GM19351 (cell line): ENCODE measurements around the gene FARP1.

Source experiments
- ATAC-seq: cut with Tn5 transposase; IDR thresholded peaks from one replicate; pipeline ENCODE4 v1.9.1; 2021; ENCODE audit warnings: mild to moderate bottlenecking, moderate library complexity; ENCODE audit not compliant: unreplicated experiment

Gene FARP1

GRCh38 chr13:98434060-98434459, 291.2 kb downstream of the FARP1 start:
- no peak for ATAC-seq

- ATAC-seq: no peak
Measured at GRCh38 chr13:98435376-98435775, 292.5 kb downstream of the FARP1 start.

GRCh38 chr13:98436233-98436910, 293.5 kb downstream of the FARP1 start:
- ATAC-seq: no peak

GRCh38 chr13:98438246-98439125, 295.6 kb downstream of the FARP1 start:
- no peak for ATAC-seq

- no peak for ATAC-seq
Measured at GRCh38 chr13:98439126-98439828, 296.4 kb downstream of the FARP1 start.

- ATAC-seq: no peak
Measured at GRCh38 chr13:98439896-98440295, 297.0 kb downstream of the FARP1 start.

GRCh38 chr13:98440390-98441055, 297.6 kb downstream of the FARP1 start:
- no peak for ATAC-seq

- ATAC-seq: no peak
Measured at GRCh38 chr13:98441056-98441676, 298.3 kb downstream of the FARP1 start.

GRCh38 chr13:98442391-98443230, 299.7 kb downstream of the FARP1 start:
- ATAC-seq: no peak

GRCh38 chr13:98443329-98443728, 300.4 kb downstream of the FARP1 start:
- ATAC-seq: no peak

- no peak for ATAC-seq
Measured at GRCh38 chr13:98443800-98444325, 301.0 kb downstream of the FARP1 start.

- ATAC-seq: no peak
Measured at GRCh38 chr13:98444381-98444780, 301.5 kb downstream of the FARP1 start.

- ATAC-seq: peak; percentile 87
Measured at GRCh38 chr13:98445340-98446233, 302.7 kb downstream of the FARP1 start.

GRCh38 chr13:98446234-98446621, 303.3 kb downstream of the FARP1 start:
- peak; percentile 1 for ATAC-seq

- no peak for ATAC-seq
Measured at GRCh38 chr13:98447130-98447529, 304.2 kb downstream of the FARP1 start.

- ATAC-seq: peak; percentile 36
Measured at GRCh38 chr13:98447881-98448641, 305.2 kb downstream of the FARP1 start.

- no peak for ATAC-seq
Measured at GRCh38 chr13:98448642-98448928, 305.7 kb downstream of the FARP1 start.

- ATAC-seq: no peak
Measured at GRCh38 chr13:98449273-98449672, 306.4 kb downstream of the FARP1 start.
